OCI-LY3 (cell line): ENCODE measurements around the gene ZFR2.

ENCODE experiments used
- H2AFZ ChIP-seq: fragments of 200-600, 300-600 bp; shearing (Covaris generic); 2 replicates; pipeline ENCODE4 v1.6.0; 2014; ENCODE audit warnings: antibody characterized with exemption, low read depth, low read length
- H3K27ac ChIP-seq: fragments of 200-600, 300-600 bp; sonication (generic); 2 replicates; pipeline ENCODE4 v1.5.1; 2014; ENCODE audit warnings: mild to moderate bottlenecking, low read length, moderate library complexity, mixed read lengths
- H3K27me3 ChIP-seq: fragments of 200-600, 300-600 bp; sonication (generic); 2 replicates; pipeline ENCODE4 v1.6.1; 2014; ENCODE audit warnings: low read depth, low read length, mixed read lengths
- H3K36me3 ChIP-seq: fragments of 200-600, 300-600 bp; sonication (generic); replicated peaks from 2 replicates; pipeline ENCODE3; 2014; ENCODE audit warnings: low read depth, low read length, mixed read lengths
- H3K4me1 ChIP-seq: fragments of 300-600, 200-600 bp; sonication (generic); 2 replicates; pipeline ENCODE4 v1.6.1; 2014; ENCODE audit warnings: low read length, mixed read lengths
- H3K4me2 ChIP-seq: fragments of 200-600, 300-600 bp; sonication (generic); 2 replicates; pipeline ENCODE4 v1.6.1; 2014; ENCODE audit warnings: low read length, mixed read lengths
- H3K4me3 ChIP-seq: fragments of 300-600, 200-600 bp; sonication (generic); 2 replicates; pipeline ENCODE4 v1.5.1; 2014; ENCODE audit warnings: antibody characterized with exemption, mild to moderate bottlenecking, low read length, moderate library complexity
- H3K79me2 ChIP-seq: fragments of 300-600, 200-600 bp; shearing (Covaris generic); 2 replicates; pipeline ENCODE4 v1.6.1; 2014; ENCODE audit warnings: mild to moderate bottlenecking, low read length, mixed read lengths
- H3K9ac ChIP-seq: fragments of 300-600, 200-600 bp; shearing (Covaris generic); 2 replicates; pipeline ENCODE4 v1.6.0; 2014; ENCODE audit warnings: mild to moderate bottlenecking, low read length, moderate library complexity
- H3K9me3 ChIP-seq: fragments of 200-600, 300-600 bp; shearing (Covaris generic); 2 replicates; pipeline ENCODE4 v1.6.1; 2014; ENCODE audit warnings: low read length, mixed read lengths; ENCODE audit not compliant: insufficient read depth
- H4K20me1 ChIP-seq: fragments of 200-600, 300-600 bp; sonication (generic); 2 replicates; pipeline ENCODE4 v1.6.1; 2016; ENCODE audit warnings: low read length, mixed read lengths; ENCODE audit not compliant: insufficient read depth
- EZH2phosphoT487 ChIP-seq: fragments of 200-600 bp; shearing (Covaris generic); IDR thresholded peaks from 2 replicates; pipeline ENCODE4 v1.6.1; 2018; ENCODE audit warnings: antibody characterized with exemption, mixed run types, low read depth
- TF ChIP-seq, protein P1 (sequence below): fragments of 200-600, 300-600 bp; sonication (generic); IDR thresholded peaks from 2 replicates; pipeline ENCODE4 v1.5.1; 2014; ENCODE audit warnings: antibody characterized with exemption, low read length, low read depth

The ZFR2 gene

DNA sequence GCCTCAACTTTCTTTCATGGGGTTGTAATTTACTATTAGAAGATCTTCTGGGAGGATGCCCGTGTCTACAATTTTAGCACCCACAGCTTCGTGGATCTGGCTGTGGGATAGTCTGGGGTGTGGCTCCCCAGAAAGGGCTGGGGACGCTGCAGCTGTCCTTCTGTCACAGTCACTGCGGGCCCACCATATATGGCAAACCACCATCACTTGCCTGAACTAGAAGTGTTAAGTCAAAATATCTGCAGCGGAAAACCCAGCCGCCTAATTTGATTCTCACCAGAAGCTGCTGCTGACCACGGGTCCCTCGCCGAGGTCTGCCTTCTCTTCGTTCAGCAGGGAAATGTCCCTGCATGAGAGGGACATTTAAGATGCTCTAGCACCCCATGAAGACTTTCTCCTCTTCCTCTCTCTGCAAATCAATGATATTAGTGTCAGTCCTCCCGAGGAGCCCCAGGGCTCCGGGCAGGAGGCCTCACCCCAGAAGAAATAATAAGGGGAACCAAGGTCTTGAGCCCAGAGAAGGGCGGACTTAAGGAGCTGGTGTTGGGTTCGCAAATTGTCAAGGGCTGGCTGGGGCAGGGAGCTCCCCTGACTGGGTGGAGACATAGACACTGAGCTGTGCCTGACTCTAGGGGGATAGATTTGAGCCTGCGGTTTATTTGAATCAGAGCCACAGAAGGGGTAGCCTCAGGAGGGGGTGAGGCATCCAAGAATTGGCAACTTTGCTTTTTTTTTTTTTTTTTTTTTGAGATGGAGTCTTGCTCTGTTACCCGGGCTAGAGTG is 79.7 kb downstream of the ZFR2 start:
- no peaks in the 10 kb centered on the region for H4K20me1 ChIP-seq
- H3K4me1 ChIP-seq, result no peaks in the 10 kb centered on the region
- TF ChIP-seq, protein P1, sequence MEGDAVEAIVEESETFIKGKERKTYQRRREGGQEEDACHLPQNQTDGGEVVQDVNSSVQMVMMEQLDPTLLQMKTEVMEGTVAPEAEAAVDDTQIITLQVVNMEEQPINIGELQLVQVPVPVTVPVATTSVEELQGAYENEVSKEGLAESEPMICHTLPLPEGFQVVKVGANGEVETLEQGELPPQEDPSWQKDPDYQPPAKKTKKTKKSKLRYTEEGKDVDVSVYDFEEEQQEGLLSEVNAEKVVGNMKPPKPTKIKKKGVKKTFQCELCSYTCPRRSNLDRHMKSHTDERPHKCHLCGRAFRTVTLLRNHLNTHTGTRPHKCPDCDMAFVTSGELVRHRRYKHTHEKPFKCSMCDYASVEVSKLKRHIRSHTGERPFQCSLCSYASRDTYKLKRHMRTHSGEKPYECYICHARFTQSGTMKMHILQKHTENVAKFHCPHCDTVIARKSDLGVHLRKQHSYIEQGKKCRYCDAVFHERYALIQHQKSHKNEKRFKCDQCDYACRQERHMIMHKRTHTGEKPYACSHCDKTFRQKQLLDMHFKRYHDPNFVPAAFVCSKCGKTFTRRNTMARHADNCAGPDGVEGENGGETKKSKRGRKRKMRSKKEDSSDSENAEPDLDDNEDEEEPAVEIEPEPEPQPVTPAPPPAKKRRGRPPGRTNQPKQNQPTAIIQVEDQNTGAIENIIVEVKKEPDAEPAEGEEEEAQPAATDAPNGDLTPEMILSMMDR, result no peak
- no peak for TF ChIP-seq EZH2phosphoT487
- H2AFZ ChIP-seq, result no peak overlapping the region
- no peak overlapping the region for H3K9ac ChIP-seq
- H3K4me3 ChIP-seq, result no peak overlapping the region
- no peaks in the 10 kb centered on the region for H3K36me3 ChIP-seq
- H3K4me2 ChIP-seq, result no peak overlapping the region
- no peaks in the 10 kb centered on the region for H3K9me3 ChIP-seq
- H3K79me2 ChIP-seq, result no peaks in the 10 kb centered on the region
- no peak overlapping the region for H3K27ac ChIP-seq
- H3K27me3 ChIP-seq, result no peaks in the 10 kb centered on the region

DNA sequence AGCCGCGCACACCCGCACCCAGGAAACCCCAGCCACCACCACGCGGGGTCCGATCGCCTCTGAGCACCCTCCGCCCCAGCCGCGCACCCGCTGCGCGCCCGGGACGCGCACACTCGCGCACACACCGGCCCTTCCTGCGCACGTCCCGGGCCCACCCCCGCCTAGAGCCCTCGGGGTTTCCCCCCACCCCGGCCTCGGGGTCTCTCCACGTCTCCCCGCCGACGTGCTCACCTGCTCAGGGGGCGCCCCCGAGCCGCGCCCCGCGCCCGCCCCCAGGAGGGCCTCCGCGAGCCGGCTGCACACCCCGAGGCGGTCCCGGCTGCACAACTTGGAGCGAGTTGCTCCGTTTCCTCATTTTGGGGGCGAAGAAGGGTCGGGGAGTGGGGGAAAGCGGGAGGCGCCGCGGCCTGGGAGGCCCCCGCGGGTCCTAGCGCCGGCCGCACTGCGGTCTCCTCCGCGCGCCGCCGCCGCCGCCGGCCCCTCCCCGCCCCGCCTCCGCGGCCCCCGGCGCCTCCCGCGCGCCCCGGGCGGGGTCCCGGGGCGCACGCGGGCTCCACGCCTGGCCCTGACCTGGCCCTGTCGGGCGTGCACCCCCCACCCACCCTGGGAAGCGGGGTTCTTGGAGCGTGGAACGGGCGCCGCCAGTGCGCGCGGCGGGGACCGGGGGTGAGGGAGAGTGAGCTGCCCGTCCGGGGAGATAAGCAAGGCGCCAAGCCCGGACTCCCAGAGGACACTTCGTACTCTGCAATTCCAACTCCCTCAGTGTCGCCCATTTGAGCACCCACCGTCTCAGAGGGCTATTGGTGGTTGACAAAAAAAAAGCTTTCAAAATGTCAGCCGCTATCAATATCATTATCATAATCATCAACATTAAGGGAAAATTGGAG is 82.7 kb downstream of the ZFR2 start, which contains the start of gene MATK:
Gene MATK, minus strand, starts transcription at position 444 of the 887 bp plus-strand sequence. CDS start 1,246 bp downstream, outside the sequence.
- Histone ChIP-seq H3K9me3 (peaks cover 15% of the 10 kb centered on the region; the same call in 1 of the 2 replicates), H3K36me3 (no peaks in the 10 kb centered on the region), H3K27ac (no peak within 1 kb of the TSS), H3K9ac (no peak within 1 kb of the TSS), H2AFZ (no peak within 1 kb of the TSS), H3K4me1 (no peaks in the 10 kb centered on the region), H3K4me2 (no peak within 1 kb of the TSS), H3K4me3 (no peak within 1 kb of the TSS), H3K79me2 (no peaks in the 10 kb centered on the region), H4K20me1 (no peaks in the 10 kb centered on the region), H3K27me3 (no peaks in the 10 kb centered on the region)
- TF ChIP-seq EZH2phosphoT487, result no peak
- TF ChIP-seq, protein P1, result no peak

DNA sequence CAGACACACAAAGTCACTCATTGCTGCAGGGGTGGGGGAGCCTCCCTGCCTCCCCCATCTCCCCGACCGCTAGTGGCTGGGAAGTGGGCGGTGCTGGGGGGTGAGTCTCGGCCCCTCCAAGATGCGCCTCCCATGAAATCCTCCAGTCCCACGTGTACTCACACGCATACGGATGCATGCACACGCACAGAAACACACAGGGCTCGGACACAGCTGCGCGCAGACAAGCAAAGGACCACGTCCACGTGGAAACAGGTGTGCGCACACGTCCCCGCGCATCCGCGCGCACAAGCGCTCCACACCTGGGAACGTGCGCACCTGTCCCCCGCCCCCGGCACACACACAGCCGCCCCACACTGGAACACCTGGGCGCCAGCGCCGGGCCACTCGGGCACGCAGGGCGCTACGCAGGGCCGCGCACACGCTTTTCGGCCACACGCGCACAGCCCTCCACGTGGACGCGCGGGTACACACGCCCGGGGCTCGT is 83.3 kb downstream of the ZFR2 start:
- H3K9me3 ChIP-seq, result peaks cover 18% of the 10 kb centered on the region; the same call in 1 of the 2 replicates
- H3K4me1 ChIP-seq, result no peaks in the 10 kb centered on the region
- H3K36me3 ChIP-seq, result no peaks in the 10 kb centered on the region
- H4K20me1 ChIP-seq, result no peaks in the 10 kb centered on the region
- H3K4me2 ChIP-seq, result no peak overlapping the region
- TF ChIP-seq, protein P1, result no peak
- no peak for TF ChIP-seq EZH2phosphoT487
- H3K79me2 ChIP-seq, result no peaks in the 10 kb centered on the region
- H3K4me3 ChIP-seq, result no peak overlapping the region
- no peak overlapping the region for H3K27ac ChIP-seq
- H2AFZ ChIP-seq, result no peak overlapping the region
- no peaks in the 10 kb centered on the region for H3K27me3 ChIP-seq
- H3K9ac ChIP-seq, result no peak overlapping the region
